Right lobe of liver (tissue), 6 donors: ENCODE measurements around the gene MYO3A. TPM values are rescaled to one million over a fixed set of nuclear protein-coding genes. Genes with fewer than 3 reads are reported as not detected.

ENCODE experiments used
- ATAC-seq, 4 donors: fragments of 200-7000 bp; cut with Tn5 transposase; one replicate each; pipeline ENCODE4 v1.9.1; 2020; ENCODE audit warnings: mild to moderate bottlenecking in 4 of 4, moderate library complexity in 4 of 4
- DNase-seq, 3 donors: peaks; one replicate each; pipeline ENCODE4 v3.0.0-alpha.2; 2020
- H3K27ac ChIP-seq, 3 donors: fragments of 200-600 bp; one replicate each; pipeline ENCODE4 v1.8.0; 2022
- H3K27me3 ChIP-seq, 2 donors: fragments of 200-600 bp; one replicate each; pipeline ENCODE4 v1.8.0; 2022
- H3K36me3 ChIP-seq, 4 donors: fragments of 200-600 bp; sonication (generic) in 1 of 4; one replicate each; pipeline versions ENCODE4 v1.5.1 to v1.8.0; 2017 to 2022; ENCODE audit warnings: control low read depth in 1 of 4
- H3K4me1 ChIP-seq, 4 donors: fragments of 200-600 bp; sonication (generic) in 1 of 4; one replicate each; pipeline versions ENCODE4 v1.5.1 to v1.8.0; 2017 to 2022; ENCODE audit warnings: control low read depth in 1 of 4
- H3K4me3 ChIP-seq, 3 donors: fragments of 200-600 bp; one replicate each; pipeline ENCODE4 v1.8.0; 2022
- H3K9me3 ChIP-seq, 4 donors: fragments of 200-600 bp; sonication (generic) in 1 of 4; one replicate each; pipeline versions ENCODE4 v1.5.1 to v1.8.0; 2017 to 2022; ENCODE audit warnings: control low read depth in 1 of 4
- CTCF ChIP-seq, 4 donors: fragments of 200-600 bp in 3 of 4; fragments of 450-650 bp in 1 of 4; IDR thresholded peaks; one replicate each; pipeline versions ENCODE4 v1.5.1 to v1.8.0; 2016 to 2022; ENCODE audit warnings: antibody characterized with exemption in 4 of 4, mild to moderate bottlenecking in 2 of 4
- POLR2A ChIP-seq: fragments of 450-650 bp; IDR thresholded peaks from one replicate; pipeline ENCODE4 v1.6.1; 2017; ENCODE audit warnings: antibody characterized with exemption, mild to moderate bottlenecking
- whole genome bisulfite sequencing: methylation state at CpG from one replicate; pipeline ENCODE4 v1.1.6; 2018; ENCODE audit warnings: low coverage, low lambda C conversion rate; ENCODE audit not compliant: insufficient coverage; ENCODE audit errors: missing lambda C conversion rate; 5-methylcytosine and 5-hydroxymethylcytosine counted together
- intact Hi-C, 2 donors: fragments of 100-400 bp; cut with DNase I; formaldehyde crosslinking; loops; one replicate each; pipeline versions ENCODE4 v1.11.2 to v1.14.1; 2022
- total RNA-seq, 6 experiments: library from RNA; depleted of rRNA in 2 of 6; stranded (reverse); fragments of >200 nt in 2 of 6; fragmentation: NEBNext Ultra II Directional in 3 of 6; extraction: Animal tissue kit (Norgen Biotek cat#: 25700) in 3 of 6; gene quantifications; one replicate each; pipeline versions ENCODE4 v1.1.0 to v1.2.4, GENCODE V29; 2016 to 2023
- donor health status: DM: no; HTN: yes; CAD: no.
- donor health status: DM: no; HTN: no; CAD: no.
- donor health status: DM: no; HTN: no; CAD: no.
- donor health status: DM: no; HTN: yes; CAD: no.
- donor health status: DM: no; HTN: yes; CAD: no.

Gene MYO3A
- total RNA-seq, 6 experiments from 2014 or later = 0.04 to 0.12 (median 0.12) TPM; not detected in 3

- DNase-seq (no peak), ATAC-seq (no peak)
- 68% methylated on average over 7 of the region's 7 CpGs for WGBS
- no peaks in the 10 kb centered on the region for H3K36me3 ChIP-seq
- intact Hi-C loops = no loop called here
- no peaks in the 10 kb centered on the region for H3K27me3 ChIP-seq
- no peak overlapping the region for H3K4me3 ChIP-seq
- H3K27ac ChIP-seq = no peak overlapping the region
- no peaks in the 10 kb centered on the region for H3K9me3 ChIP-seq
- no peaks in the 10 kb centered on the region for H3K4me1 ChIP-seq
- TF ChIP-seq POLR2A (no peak), CTCF (IDR thresholded peaks at IDR 0.05) (no peak)
Measured at GRCh38 chr10:26156019-26156418, 222.0 kb downstream of the MYO3A start.

DNA sequence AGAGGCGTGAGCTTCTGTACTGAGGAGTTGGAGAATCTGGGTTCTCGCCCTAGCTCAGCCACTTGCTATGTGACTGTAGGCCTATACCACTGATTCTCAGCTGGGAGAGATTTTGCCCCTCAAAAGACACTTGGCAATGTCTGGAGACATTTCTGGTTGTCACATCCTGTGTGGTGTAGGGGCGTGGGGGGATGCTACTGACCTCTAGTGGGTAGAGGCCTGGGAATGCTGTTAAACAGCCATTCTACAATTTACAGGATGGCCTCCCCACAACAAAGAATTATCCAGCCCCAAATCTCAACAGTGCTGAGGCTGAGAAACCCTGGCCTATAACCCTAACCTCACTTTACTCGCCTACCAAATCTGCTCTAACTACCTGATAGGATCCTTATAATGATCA lies 223.7 kb downstream of the MYO3A start:
- TF ChIP-seq CTCF (IDR thresholded peaks at IDR 0.05) (no peak), POLR2A (no peak)
- intact Hi-C loops = no loop called here
- ATAC-seq (no peak), DNase-seq (no peak)
- Histone ChIP-seq H3K27me3 (no peaks in the 10 kb centered on the region), H3K36me3 (no peaks in the 10 kb centered on the region), H3K4me3 (no peak overlapping the region), H3K9me3 (no peaks in the 10 kb centered on the region), H3K27ac (no peak overlapping the region), H3K4me1 (no peaks in the 10 kb centered on the region)
- WGBS = 61% methylated on average over 3 of the region's 4 CpGs

- 64% methylated on average over 2 of the region's 2 CpGs for WGBS
- no peaks in the 10 kb centered on the region for H3K36me3 ChIP-seq
- DNase-seq (no peak), ATAC-seq (no peak)
- no peaks in the 10 kb centered on the region for H3K9me3 ChIP-seq
- no peak overlapping the region for H3K27ac ChIP-seq
- H3K4me3 ChIP-seq = no peak overlapping the region
- no peaks in the 10 kb centered on the region for H3K27me3 ChIP-seq
- TF ChIP-seq POLR2A (no peak), CTCF (IDR thresholded peaks at IDR 0.05) (no peak)
- H3K4me1 ChIP-seq = no peaks in the 10 kb centered on the region
- intact Hi-C loops = no loop called here
Measured at GRCh38 chr10:26169466-26169865, 235.4 kb downstream of the MYO3A start.

DNA sequence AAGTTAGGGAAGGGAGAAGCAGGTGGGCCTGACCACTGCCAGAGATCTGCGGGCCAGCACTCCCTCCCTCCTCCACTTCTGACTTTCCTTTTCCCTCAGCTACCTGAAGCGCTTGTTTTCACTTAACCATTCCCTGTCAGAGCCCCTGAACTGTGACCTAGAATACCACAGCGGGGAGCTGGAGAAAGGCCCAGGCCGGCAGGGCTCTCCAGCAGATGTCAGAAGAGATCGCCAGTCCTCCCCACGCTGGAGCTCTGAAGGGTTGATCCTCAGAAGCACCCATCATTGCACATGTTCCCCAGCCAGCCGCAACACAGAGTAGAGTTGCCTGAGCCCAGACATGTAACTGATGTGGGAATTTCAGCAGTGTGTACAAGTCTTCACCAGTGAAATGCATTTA lies 238.1 kb downstream of the MYO3A start:
- Histone ChIP-seq H3K27me3 (no peaks in the 10 kb centered on the region), H3K4me1 (no peaks in the 10 kb centered on the region), H3K27ac (no peak overlapping the region), H3K36me3 (no peaks in the 10 kb centered on the region), H3K9me3 (no peaks in the 10 kb centered on the region), H3K4me3 (no peak overlapping the region)
- DNase-seq (no peak), ATAC-seq (no peak)
- WGBS = 47% methylated on average over 4 of the region's 7 CpGs
- intact Hi-C loops = no loop called here
- TF ChIP-seq CTCF (IDR thresholded peaks at IDR 0.05) (no peak), POLR2A (no peak)

DNA sequence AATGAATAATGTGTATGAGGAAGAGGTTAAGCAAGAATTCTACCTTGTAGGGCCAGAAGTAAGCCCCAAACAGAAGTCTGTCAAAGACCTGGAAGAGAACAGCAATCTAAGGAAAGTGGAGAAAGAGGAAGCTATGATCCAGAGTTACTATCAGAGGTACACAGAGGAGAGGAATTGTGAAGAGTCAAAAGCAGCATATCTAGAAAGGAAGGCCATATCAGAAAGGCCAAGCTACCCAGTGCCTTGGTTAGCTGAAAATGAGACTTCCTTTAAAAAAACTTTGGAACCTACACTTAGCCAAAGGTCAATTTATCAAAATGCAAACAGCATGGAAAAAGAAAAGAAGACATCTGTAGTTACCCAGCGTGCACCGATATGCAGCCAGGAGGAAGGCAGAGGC lies 239.8 kb downstream of the MYO3A start:
- Histone ChIP-seq H3K4me1 (no peaks in the 10 kb centered on the region), H3K4me3 (no peak overlapping the region), H3K36me3 (no peaks in the 10 kb centered on the region), H3K27me3 (no peaks in the 10 kb centered on the region), H3K27ac (no peak overlapping the region), H3K9me3 (no peaks in the 10 kb centered on the region)
- TF ChIP-seq POLR2A = no peak
- no peak for TF ChIP-seq CTCF (IDR thresholded peaks at IDR 0.05)
- 18% methylated on average over 1 of the region's 2 CpGs for WGBS
- intact Hi-C loops = no loop called here
- DNase-seq = no peak
- peak; percentile 22 to 69 (median 53) for ATAC-seq
